ENCODE results near the gene CAVIN1.
"Not testable (repeated sequence)": the region's sequence is repeated elsewhere in the genome, so short reads cannot be mapped to it uniquely, and the experiment has no call there.

CAVIN1 gene

DNA sequence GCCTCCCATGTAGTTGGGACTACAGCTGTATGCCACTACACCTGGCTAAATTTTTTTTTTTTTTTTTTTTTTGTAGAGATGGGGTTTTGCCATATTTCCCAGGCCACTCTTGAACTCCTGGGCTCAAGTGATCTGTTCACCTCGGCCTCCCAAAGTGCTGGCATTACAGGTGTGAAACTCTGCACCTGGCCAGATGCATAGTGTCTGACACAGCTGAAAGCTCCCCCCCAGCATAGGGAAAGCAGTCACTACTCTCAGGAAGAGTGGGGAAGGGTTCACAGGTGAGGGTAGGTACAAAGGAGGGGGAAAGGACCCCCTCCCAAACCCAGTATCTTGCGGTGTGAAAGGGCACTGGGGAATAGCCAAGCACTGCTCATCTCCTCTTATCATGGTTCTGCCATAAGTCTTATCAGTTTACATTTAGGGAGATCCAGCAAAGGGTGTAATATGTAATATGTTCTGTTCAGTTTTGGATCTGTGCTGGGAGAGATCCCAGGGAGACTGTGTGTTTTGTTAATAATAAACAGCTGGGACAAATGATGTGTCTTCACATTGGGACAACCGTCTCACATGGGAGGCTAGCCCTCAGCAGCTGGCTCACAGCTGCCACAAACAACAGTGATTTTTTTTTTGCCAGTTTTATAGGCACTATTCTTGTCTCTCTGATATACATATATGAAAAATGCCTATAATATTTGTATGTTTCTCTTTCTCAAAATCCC is 6.8 kb upstream of the CAVIN1 start:
- no peak for DNase-seq

DNA sequence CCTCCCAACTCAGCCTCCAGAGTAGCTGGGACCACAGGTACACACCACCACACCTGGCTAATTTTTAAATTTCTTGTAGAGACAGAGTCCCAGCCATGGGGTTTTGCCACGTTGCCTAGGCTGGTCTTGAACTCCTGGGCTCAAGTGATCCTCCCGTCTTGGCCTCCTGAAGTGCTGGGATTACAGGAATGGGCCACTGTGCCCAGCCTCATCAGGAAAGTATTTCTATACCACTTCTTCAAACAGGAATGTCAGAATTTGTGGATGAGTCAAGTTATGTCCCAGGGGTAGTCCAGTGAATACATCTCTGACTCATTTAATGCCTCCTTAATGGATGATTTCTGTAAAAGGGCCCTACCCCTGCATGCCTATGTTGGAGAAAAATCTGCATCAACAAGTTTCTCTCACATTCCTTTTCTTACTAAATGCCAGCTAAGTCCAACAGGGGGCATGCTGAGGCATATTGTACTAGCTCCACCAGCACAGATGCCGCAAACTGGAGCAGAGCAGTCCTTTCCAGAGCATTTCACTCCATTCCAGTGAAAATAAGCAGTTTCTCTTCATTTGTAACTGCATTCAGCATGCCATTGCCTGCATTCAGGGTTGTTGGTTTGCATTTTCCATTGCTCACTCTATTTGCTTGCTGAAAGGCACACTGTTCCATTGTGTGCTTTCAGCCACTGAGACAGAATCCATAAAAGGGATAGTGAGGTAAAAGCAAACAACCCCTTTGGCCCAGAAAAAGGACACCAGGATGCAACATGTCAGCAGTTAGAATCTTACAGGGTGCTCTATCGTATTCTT is 5.3 kb upstream of the CAVIN1 start:
- peak in 1 of 2 experiments; percentile 28 for DNase-seq

GRCh38 chr17:42424991-42425610 is 2.0 kb upstream of the CAVIN1 start:
- DNase-seq = no peak

GRCh38 chr17:42423766-42424165 is 710 bp upstream of the CAVIN1 start:
- no peak for DNase-seq

GRCh38 chr17:42422412-42422957 is 571 bp downstream of the CAVIN1 start:
- DNase-seq = peak in 1 of 2 experiments; percentile 31

- DNase-seq = no peak
These were observed 1.3 kb downstream of the CAVIN1 start for GRCh38 chr17:42421507-42422338.

- DNase-seq = no peak
These were observed 1.9 kb downstream of the CAVIN1 start for GRCh38 chr17:42421136-42421506.

DNA sequence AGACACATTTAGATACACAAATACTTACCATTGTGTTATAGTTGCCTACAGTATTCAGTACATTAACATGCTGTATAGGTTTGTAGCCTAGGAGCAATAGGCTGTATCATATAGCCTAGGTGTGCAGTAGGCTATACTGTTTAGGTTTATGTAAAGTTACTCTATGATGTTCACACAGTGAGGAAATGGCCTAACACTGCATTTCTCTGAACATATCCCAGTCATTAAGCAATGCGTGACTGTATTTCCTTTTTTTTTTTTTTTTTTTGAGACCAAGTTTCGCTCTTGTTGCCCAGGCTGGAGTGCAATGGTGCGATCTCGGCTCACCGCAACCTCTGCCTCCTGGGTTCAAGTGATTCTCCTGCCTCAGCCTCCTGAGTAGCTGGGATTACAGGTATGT is 5.1 kb downstream of the CAVIN1 start:
- DNase-seq = not testable (repeated sequence)

DNA sequence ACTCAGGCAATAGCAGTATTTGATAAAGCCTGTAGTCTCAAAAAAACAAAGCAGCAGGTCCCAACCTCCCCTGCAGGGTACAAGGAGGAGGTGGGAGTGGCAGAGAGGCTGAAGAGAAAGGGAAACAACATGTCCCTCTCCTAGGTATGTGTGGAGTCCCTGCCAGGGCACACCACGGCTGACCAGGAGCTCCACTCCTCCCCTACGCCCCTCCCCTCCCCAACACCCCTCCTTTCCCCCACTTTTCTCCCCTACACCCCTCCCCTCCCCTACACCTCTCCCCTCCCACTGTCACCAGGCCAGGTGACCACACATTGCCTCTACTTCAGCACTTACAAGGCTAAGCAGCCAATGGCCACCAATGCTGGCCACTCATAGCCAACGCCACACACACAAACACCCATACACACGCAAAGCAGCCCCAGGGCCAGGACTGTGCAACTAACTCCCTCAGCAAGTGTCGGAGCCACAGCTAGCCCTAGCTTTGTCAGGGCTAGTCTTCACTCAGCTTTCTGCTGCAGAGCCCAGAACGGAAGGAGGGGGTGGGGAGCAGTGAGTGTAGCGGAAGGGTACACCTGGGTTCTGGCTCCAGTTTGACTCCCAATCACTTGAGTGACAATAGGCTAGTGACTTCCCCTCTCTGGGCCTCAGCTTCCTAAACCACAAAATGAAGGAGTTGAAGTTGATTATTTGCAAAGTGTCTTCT is 8.2 kb downstream of the CAVIN1 start:
- peak; percentile 55 to 60 for DNase-seq

- DNase-seq = no peak
These were observed 9.5 kb downstream of the CAVIN1 start for GRCh38 chr17:42413464-42414040.

- DNase-seq = no peak
These were observed 11.0 kb downstream of the CAVIN1 start for GRCh38 chr17:42411905-42412679.

DNA sequence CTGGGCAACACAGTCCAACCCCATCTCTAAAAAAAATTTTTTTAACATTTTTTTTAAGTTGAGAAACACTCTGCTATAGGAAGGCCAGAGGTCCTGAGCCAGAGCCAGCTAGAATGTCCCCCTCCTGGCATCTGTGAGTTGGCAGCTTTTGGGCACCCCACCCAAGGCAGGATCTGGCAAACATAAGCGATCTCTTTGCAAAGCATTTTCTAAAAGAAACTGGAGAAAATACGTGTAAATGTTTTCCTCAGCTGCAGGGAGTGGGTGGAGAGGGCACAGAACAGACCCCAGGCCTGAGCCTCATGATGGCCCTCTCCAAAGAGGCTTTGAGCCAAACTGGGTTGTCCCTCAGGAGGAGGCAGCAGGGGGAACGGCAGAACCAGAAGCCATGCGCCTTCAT is 11.7 kb downstream of the CAVIN1 start:
- DNase-seq = no peak

- DNase-seq = no peak
These were observed 12.8 kb downstream of the CAVIN1 start for GRCh38 chr17:42410319-42410685.

DNA sequence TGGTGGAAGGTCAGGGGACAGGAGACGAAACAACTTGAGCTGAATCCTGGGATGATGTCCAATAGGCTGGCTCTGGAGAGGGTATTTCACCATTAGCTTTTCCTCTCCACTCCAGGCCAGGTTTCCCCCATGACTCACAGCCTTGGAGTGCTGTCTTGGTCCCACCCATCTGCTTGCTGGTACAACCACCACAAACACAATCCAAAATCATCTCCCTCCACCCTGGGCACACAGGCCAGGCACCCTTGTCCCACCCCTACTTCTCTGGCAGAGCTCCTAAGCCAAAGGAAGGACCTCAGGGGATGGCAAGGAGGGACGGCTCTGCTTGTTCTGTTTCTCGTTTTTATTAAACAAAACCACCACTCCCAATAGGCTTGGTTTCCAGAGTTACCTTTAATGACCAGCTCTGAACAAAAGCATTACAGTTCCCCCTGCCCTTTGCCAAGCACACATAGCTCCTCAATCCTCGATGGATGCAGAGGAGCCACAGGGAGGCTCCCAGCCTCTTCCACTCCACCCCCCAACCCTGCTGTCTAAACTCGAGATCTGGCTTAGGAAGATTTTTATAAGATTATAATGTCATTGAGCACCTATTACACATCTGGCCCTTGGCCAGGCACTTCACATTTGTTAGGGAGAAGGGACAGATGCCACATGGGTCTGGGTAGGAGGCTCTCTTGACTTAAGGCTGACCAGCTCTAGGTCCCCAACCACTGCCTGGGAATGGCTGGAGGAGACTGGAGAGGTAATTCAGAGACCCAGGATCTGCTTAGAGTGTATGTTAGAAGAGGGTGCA is 13.3 kb downstream of the CAVIN1 start:
- no peak for DNase-seq

DNA sequence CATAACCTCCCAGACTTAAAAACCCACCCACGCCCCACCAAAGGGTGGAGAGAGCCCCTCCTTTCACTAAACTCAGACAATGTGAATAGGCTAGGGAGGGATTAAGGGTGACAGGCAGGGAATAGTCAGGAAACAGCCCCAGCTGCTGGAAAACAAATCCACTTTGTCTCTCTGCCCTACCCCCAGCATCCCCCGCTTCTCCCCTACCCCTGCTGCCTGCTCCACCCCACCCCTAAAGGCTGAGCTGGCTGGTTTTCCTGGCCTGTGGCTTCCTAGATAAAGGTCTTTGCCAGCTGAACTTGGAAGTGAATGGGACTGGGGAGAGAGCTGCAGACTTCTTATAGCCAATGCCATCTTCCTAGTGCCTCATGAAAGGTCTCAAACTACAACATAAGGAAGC is 15.0 kb downstream of the CAVIN1 start:
- DNase-seq = no peak

GRCh38 chr17:42407289-42407836 is 15.7 kb downstream of the CAVIN1 start:
- DNase-seq = peak; percentile 58 to 59

GRCh38 chr17:42406615-42407288 is 16.3 kb downstream of the CAVIN1 start:
- no peak for DNase-seq

DNA sequence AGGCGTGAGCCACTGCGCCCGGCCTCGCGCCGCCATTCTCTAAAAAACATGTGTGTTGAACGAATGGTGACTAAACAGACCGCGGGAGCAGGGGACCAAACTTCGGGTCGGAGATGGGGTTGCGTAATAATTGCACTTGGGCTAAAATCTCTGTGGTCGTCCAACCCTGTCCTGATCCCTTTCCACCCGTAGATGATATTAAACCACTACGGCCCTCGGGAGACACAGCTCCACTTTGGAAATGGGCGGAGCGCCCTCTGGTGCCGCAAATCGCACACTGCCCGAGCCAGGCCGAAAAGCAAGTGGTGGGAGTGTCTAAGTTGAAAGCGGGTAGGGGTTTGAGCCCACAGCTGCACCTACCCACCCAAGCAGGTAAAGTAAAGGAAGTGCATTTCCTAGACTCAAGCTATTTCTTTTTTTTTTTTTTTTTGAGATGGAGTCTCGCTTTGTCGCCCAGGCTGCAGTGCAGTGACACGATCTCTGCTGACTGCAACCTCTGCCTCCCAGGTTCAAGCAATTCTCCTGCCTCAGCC is 17.0 kb downstream of the CAVIN1 start:
- peak; percentile 81 to 83 for DNase-seq

GRCh38 chr17:42405076-42405475 is 18.0 kb downstream of the CAVIN1 start:
- no peak for DNase-seq
